Measurements from ENCODE around the gene MDM2.

MDM2 gene

DNA sequence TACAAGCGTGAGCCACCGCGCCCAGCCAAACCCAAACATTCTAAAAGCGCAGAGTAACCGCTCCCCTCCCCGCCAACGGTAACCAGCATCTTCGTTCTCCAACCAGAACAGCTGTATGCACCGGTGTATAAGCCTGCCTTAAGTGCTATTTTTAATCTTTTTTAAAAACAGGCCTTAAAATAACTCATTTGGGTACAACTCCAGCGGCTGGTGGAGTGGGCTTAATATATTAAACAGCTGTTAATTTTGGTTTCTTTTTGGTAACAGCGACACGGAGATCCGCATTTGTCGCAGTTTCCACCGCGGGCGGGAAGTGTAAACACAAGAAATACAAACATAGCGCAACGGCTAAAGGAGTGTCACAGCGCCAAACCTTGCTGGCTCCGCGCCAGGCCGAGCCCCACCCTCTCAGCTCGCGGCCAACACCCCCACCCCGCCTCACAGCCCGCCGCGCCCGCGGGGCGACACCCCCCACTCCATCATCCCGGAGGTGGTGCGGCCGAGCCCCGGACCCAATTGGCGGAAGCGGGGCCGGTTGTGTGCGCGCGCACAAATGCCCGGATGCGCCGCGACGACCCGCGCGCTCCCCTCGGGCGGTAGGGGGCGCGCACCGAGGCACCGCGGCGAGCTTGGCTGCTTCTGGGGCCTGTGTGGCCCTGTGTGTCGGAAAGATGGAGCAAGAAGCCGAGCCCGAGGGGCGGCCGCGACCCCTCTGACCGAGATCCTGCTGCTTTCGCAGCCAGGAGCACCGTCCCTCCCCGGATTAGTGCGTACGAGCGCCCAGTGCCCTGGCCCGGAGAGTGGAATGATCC, at the start of gene MDM2:
Gene MDM2 (plus strand): TSS at position 602 of the 812 bp plus-strand sequence. CDS start 301 bp downstream, outside the sequence.
- DNase-seq = peak; percentile 98

DNA sequence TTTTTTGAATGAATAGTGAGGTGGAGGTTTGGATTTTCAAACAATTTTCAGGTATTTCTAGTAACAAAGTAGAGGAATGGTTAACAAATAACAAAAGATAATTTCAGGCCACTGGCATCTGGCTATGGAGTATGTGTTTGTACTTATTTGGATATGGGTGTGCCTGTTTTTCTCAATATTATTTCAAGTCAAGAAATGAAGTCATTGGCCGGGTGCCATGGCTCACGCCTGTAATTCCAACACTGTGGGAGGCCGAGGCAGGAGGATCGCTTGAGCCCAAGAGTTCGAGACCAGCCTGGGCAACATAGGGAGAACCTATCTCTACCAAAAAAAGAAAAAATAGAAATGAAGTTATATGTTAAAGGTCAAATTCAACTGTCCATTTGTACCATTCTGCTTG, 48.1 kb upstream of the MDM2 start:
- DNase-seq = no peak

DNA sequence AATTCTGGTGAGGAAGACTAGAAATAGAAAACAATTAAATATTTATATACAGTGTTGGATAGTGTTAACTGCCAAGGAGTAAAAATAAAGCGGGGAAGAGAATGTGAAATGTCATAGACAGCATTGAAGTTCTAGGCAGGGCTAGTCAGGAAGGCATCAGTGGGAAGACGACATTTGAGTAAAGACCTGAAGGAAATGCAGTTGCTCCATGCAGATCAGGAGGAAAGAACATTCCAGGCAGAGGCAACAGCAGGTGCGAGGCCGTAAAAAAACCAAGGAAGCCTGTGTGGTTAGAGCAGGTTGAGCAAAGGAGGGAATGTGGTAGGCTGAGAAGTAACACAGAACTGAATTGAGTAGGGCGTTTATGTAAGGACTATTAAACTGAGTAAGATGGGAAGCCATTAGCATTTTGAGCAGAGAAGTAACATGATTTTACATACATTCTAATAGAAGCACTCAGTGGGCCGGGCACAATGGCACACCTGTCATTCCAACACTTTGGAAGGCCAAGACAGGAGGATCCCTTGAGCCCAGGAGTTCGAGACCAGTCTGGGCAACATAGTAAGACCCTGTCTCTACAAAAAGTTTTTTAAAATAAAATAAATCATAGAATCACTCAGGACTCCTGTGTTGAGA, 47.1 kb upstream of the MDM2 start:
- no peak for DNase-seq

- no peak for DNase-seq
Measured at GRCh38 chr12:68761442-68761812, 46.5 kb upstream of the MDM2 start.

- DNase-seq = no peak
Measured at GRCh38 chr12:68761901-68762630, 45.9 kb upstream of the MDM2 start.

DNA sequence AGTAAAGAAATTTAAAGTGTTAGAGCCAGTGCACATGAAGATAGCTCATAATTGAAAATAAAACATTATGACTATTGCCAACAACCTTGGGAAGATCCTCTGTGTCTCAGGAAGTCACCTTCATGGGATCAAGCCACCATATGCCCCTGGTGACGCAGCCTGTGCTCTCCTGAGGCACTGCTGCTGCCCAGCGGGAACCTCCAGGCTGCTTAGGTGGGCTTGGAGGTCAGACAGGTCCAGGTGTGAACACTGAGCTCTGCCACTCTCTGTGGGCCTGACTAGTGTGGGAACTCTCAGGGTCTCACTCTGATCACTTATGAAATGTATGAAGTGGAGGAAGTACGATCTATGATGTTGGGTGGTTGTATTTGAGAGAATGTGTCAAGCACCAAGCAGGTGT, 45.3 kb upstream of the MDM2 start:
- DNase-seq = no peak

DNA sequence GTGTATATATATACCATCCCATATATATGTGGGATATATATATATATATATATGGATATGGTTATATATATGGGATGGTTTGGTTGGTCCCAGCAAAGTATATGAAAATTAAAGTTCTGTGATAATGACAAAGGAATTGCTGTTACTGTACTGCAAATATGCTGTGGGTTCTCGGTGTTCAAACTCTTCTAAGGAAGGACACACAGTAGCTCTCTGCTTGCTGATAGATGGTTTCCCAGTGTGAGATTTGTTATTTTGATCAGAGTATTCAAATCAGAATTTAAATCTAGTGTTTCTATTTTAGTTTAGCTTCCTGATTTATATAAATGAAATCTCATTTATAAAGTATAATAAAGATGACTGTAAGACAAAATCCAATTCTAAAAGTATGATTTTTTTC, 42.3 kb upstream of the MDM2 start:
- no peak for DNase-seq

- no peak for DNase-seq
Measured at GRCh38 chr12:68766646-68767045, 41.3 kb upstream of the MDM2 start.

DNA sequence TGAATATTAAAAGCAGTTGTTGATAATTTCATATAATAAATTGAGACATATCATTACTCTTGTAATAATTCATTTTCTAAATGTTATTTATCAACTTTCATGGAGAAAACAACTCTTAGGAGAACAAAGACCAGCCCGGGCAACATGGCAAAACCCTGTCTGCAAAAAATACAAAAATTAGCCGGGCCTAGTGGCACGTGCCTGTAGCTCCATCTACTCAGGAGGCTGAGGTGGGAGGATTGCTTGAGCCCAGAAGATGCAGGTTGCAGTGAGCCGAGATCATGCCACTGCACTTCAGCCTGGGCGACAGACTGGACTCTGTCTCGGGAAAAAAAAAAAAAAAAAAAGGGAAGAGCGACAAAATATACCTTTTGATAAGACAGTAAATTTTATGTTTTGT, 40.8 kb upstream of the MDM2 start:
- DNase-seq = no peak

- no peak for DNase-seq
Measured at GRCh38 chr12:68768431-68768939, 39.5 kb upstream of the MDM2 start.

- DNase-seq = no peak
Measured at GRCh38 chr12:68769941-68770340, 38.0 kb upstream of the MDM2 start.

DNA sequence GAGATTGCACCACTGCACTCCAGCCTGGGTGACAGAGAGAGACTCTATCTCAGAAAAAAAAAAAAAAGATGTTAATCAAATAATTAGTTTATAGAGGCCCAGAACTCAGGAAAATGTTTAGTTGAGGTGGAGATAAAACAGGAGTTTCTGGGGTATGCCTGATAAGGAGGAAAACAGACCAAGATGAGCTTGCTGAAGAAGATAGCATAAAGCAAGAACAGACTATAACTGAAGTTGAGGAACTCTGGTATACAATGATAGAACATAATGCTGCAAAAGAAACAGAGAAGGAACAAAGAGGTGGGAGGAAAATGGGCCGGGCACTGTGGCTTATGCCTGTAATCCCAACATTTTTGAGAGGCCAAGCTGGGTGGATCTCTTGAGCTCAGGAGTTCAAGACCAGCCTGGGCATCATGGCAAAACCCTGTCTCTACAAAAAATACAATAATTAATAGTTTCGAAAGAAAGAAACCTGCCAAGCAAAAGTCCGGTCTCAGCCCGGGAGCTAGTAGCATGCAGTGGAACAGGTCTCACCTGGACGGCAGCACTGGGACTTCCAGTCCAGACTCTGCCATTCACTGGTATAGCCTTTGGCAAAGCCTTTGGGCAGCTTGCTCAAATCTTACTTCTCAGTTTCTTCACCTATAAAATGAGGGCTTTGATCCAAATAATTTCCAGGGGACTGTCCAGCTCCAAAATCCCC, 36.6 kb upstream of the MDM2 start:
- DNase-seq = no peak

GRCh38 chr12:68772714-68773113, 35.3 kb upstream of the MDM2 start:
- DNase-seq = no peak

GRCh38 chr12:68773582-68773981, 34.4 kb upstream of the MDM2 start:
- no peak for DNase-seq

DNA sequence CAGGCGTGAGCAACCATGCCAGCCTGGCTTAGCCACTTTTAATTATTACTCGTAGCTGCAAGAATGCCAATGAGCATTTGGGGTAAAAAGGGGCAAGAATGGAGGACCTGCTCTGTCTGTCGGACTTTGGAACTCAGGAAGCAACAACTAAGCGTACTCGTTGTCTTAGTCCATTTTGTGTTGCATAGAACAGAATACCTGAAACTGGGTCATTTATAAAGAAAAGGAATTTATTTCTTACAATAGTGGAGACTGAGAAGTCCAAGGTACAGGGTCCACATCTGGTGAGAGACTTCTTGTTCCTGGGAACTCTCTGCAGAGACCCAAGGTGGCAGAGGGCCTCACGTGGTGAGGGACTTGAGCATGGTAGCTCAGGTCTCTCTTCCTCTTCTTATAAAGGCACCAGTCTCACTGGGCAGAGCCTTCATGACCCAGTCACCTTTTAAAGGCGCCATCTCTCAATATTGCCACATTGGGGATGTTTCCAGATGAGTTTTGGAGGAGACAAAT, 32.8 kb upstream of the MDM2 start:
- DNase-seq = no peak

- no peak for DNase-seq
Measured at GRCh38 chr12:68776976-68777610, 30.9 kb upstream of the MDM2 start.

DNA sequence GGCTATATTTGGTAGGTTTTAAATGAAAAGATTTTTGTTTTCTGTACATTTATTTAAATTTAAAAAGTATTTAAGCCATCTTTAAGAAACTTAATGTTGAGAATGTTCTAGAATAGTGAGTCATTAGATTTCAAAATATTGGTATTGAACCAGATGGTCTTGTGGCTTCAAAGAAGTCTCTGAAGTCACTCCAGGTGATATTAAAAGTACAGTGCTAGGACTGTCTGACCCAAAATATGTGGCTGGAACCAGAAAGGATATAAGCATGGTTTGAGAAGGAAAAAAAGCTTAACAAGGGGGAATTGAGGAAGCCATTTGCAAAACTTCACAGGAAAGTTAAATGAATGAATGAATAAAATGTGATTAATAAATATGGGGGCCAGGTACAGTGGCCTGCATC, 28.7 kb upstream of the MDM2 start:
- no peak for DNase-seq

DNA sequence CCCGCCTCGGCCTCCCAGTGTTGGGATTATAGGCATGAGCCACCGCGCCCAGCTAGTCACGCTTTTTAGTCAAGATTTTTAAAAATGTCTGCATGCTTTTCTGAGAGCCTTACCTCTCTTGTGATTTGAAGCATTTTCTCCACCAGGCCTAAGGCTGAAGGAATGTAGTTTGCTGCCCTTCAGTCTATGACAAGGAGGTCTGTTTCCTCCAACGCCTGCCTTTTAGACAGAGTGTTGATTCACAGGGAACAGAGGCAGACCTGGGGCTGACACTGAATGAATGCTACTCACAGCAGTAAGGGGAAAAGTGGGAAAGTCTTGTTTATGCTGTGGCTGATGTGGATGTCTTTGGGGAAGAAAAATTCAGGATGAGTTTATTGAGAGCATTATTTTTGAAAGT, 27.2 kb upstream of the MDM2 start:
- DNase-seq = no peak

DNA sequence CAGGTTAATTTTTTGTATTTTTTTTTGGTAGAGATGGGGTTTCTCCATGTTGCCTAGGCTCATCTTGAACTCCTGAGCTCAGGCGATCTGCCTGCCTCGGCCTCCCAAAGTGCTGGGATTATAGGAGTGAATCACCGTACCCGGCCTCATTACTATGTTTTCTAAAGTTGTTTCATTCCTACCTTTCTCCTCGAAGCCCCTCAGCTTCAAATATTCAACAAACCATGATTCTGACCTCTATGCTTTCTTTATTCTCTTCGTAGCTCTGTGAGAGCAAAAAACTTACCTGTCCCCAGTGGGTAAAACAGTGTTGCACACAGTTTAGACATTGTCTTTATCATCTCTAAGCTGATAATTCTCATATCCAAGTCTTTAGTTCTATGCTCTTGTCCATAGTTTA, 26.2 kb upstream of the MDM2 start:
- no peak for DNase-seq

DNA sequence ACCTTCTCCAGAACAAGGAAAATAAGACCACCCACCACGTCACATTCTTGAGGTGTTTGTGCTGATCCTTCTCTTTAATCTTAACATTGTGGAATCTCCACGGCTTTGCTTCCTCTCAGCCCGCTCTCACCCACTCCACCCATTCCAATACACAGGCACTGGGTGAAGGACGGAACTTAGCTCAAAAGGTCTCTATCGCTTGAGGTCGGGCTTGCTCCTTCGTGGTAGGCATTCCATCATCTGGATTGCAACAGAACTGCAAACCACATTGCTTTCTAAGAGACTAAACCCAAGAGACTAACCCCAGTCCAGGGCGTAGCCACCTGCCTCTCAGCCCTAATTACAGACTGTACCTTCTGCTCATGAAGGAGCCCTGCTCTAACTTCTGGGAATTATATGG, 24.0 kb upstream of the MDM2 start:
- no peak for DNase-seq

GRCh38 chr12:68785358-68785757, 22.6 kb upstream of the MDM2 start:
- DNase-seq = no peak

DNA sequence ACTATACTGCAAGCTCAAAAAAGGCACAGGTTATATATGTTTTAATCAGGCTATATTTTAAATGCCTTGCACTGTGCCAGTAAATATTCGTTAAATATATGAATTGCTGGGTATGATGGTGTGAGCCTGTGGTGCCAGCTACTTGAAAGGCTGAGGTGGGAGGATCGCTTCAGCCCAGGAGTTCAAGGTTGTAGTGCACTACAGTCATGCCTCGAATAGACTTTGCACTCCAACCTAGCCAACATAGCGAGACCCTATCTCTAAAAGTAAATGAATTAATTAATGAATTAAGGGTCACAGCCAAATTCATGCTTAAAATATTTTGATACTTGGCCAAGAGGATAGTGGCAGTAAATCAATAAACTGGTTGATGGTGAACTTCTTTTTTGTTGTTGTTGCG, 22.2 kb upstream of the MDM2 start:
- no peak for DNase-seq
